Osteocyte (in vitro differentiated cells): ENCODE measurements around the gene SORT1. TPM values are rescaled to one million over a fixed set of nuclear protein-coding genes. Genes with fewer than 3 reads are reported as not detected.

Source experiments
- DNase-seq: peaks from one replicate; pipeline ENCODE4 v3.0.0; 2021; ENCODE audit warnings: mixed read lengths; ENCODE audit not compliant: unreplicated experiment; ENCODE audit errors: extremely low spot score
- H3K27ac Mint-ChIP-seq: one replicate; pipeline ENCODE4 v1.8.0; 2021; ENCODE audit warnings: mild to moderate bottlenecking, mixed read lengths; ENCODE audit not compliant: unreplicated experiment
- H3K27me3 Mint-ChIP-seq: one replicate; pipeline ENCODE4 v1.8.0; 2021; ENCODE audit warnings: mixed read lengths; ENCODE audit not compliant: unreplicated experiment
- H3K36me3 Mint-ChIP-seq: one replicate; pipeline ENCODE4 v1.8.0; 2021; ENCODE audit warnings: mixed read lengths; ENCODE audit not compliant: unreplicated experiment
- H3K4me1 Mint-ChIP-seq: one replicate; pipeline ENCODE4 v1.8.0; 2021; ENCODE audit warnings: mixed read lengths; ENCODE audit not compliant: unreplicated experiment
- H3K4me3 Mint-ChIP-seq: one replicate; pipeline ENCODE4 v1.8.0; 2021; ENCODE audit warnings: mild to moderate bottlenecking, moderate library complexity, mixed read lengths; ENCODE audit not compliant: unreplicated experiment
- H3K9me3 Mint-ChIP-seq: one replicate; pipeline ENCODE4 v1.8.0; 2021; ENCODE audit warnings: mixed read lengths; ENCODE audit not compliant: unreplicated experiment
- CTCF ChIP-seq: fragments of 200-600 bp; sonication (generic); IDR thresholded peaks from 2 replicates; pipeline ENCODE4 v1.5.0; 2021; ENCODE audit warnings: antibody characterized with exemption, mild to moderate bottlenecking, moderate library complexity
- total RNA-seq: library from RNA; stranded (reverse); gene quantifications from 2 replicates; pipeline ENCODE4 v1.2.1, GENCODE V29; 2021

The SORT1 gene
- total RNA-seq, 1 donor from 2014 or later, result 71.4 TPM

DNA sequence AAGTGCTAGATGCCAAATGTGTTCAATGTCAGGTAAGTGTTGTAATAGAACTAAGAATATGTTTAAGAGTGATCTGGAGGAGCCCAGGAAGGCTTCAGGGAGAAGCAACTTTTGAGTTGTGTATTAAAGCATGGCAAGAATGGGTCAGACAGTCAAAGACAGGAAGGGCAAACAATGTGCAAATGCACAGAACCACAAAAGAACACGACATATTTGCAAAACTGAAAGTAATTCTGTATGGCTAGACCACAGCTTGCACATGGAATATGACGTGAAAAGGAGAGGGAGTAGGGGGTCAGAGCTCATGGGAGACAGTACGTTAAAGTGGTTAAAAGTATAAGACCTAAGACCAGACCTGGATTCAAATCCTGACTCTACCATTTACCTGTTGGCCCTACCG is 7.1 kb upstream of the SORT1 start:
- Mint-ChIP-seq H3K4me3 (no peak overlapping the region), H3K36me3 (peaks cover 33% of the 10 kb centered on the region), H3K4me1 (no peaks in the 10 kb centered on the region), H3K9me3 (no peaks in the 10 kb centered on the region), H3K27ac (no peak overlapping the region), H3K27me3 (no peaks in the 10 kb centered on the region)
- no peak for DNase-seq
- no peak for TF ChIP-seq CTCF

DNA sequence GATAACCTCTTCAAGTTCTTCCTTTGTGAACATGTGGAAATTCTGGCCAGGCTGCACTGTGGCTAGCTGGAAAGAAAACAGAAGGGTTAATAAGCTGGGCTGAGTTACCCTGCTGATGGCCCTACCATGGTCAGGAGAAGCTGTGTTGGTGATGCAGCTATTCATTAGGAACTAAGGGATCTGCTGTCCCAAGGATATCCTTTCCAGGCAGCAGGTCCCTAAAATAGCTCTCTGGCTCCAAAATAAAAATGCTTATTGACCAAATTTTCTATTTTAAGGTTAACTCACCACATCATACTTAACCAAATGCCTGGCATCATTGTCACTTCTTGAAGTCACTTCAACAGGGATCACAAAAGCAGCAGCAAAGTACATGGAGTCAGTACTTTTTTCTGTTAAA is 4.3 kb upstream of the SORT1 start:
- Mint-ChIP-seq H3K27ac (no peak overlapping the region), H3K27me3 (no peaks in the 10 kb centered on the region), H3K9me3 (no peaks in the 10 kb centered on the region), H3K4me1 (peaks cover 16% of the 10 kb centered on the region), H3K4me3 (no peak overlapping the region), H3K36me3 (peaks cover 21% of the 10 kb centered on the region)
- DNase-seq, result no peak
- no peak for TF ChIP-seq CTCF

- no peaks in the 10 kb centered on the region for H3K9me3 Mint-ChIP-seq
- H3K4me1 Mint-ChIP-seq, result peaks cover 34% of the 10 kb centered on the region
- no peaks in the 10 kb centered on the region for H3K27me3 Mint-ChIP-seq
- H3K27ac Mint-ChIP-seq, result no peak overlapping the region
- no peak overlapping the region for H3K4me3 Mint-ChIP-seq
- peaks cover 14% of the 10 kb centered on the region for H3K36me3 Mint-ChIP-seq
- no peak for DNase-seq
- TF ChIP-seq CTCF, result no peak
Measured at GRCh38 chr1:109400035-109400655, 2.4 kb upstream of the SORT1 start.

DNA sequence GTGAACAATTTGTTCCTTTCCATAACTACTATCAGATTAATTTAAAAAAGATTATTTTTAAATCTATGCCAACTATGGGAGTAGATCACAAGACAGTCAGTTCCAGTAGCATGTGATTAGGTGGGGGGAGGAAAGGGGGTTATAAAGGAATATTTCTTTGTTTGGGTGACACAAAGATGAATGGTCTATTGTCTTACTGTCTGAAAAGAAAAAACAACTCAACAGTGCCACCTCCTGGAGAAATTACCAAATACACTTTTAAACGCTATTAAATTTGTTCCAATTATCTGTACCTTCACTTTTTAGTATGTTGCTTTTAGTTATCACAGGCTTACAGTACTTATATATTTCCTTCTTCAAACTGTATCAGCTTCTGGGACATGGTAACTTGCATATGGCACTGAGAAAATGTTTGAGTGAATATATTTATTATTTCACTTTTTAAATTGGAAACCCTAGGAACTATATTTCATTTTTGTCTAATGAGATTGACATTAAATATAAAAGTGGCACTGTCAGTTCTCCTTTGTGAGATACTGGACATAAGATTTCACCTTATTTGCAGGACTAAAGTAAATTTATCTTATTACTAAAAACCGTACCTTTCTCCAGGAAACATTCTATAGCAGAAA is 1.7 kb upstream of the SORT1 start:
- H3K36me3 Mint-ChIP-seq, result peaks cover 7% of the 10 kb centered on the region
- peak; percentile 67 for TF ChIP-seq CTCF
- no peaks in the 10 kb centered on the region for H3K27me3 Mint-ChIP-seq
- peak overlapping the region; percentile 42 for H3K4me3 Mint-ChIP-seq
- DNase-seq, result no peak
- peaks cover 40% of the 10 kb centered on the region for H3K4me1 Mint-ChIP-seq
- peak overlapping the region; percentile 76 for H3K27ac Mint-ChIP-seq
- no peaks in the 10 kb centered on the region for H3K9me3 Mint-ChIP-seq

DNA sequence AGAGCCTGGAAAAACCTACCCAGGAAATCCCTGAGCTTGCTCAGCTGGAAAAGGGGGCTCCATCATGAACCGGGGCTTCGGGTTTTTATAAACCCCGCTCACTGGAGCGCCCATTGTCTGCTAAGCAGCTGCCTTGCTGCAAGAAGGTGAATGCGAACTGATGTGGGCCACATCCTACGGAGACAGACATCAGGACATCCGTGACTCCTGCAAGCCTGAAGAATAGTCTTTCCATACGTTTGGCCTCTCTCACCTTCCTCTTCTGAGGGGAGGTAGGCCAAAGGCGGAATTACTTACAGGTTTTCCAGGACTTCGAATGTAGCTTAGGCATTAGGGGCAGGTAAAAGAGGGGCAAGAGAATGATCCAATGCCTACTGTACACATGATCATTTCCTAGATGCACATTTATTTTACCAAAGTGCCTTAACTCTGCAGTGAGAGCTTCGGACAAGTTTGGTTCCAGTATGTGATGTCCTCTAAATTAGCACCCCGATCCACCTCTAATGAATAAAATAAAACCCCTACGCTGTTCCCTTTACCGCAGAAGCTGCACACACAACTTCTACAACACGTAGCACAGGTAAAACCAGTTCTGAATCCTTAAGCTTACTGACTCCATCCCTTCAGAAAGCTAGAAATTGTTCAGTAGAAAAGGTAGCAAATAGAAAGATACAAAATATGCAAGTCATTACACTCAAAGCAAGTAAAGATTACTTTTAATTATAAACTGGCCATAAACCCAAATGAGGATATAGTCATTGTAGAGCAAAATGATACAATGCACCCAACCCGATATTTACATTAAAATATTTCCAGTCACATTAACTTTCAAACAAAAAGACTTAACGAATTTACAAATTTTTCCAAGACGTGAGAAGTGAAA is 866 bp upstream of the SORT1 start:
- Mint-ChIP-seq H3K27ac (peak overlapping the region; percentile 76), H3K4me3 (peak overlapping the region; percentile 83), H3K27me3 (no peaks in the 10 kb centered on the region), H3K36me3 (peaks cover 4% of the 10 kb centered on the region), H3K4me1 (peaks cover 47% of the 10 kb centered on the region), H3K9me3 (no peaks in the 10 kb centered on the region)
- TF ChIP-seq CTCF, result no peak
- DNase-seq, result no peak
